ENCODE data around the gene OR2V1.
"Not testable (repeated sequence)": the region's sequence is repeated elsewhere in the genome, so short reads cannot be mapped to it uniquely, and the experiment has no call there.

OR2V1 gene

GRCh38 chr5:181160152-181160754 lies 29.3 kb upstream of the OR2V1 start:
- DNase-seq (ENCODE audit: low spot score): peak; percentile 41

- peak; percentile 87 for DNase-seq (ENCODE audit: low spot score)
Observed at GRCh38 chr5:181159286-181160151, 28.6 kb upstream of the OR2V1 start.

GRCh38 chr5:181158869-181159268 lies 27.9 kb upstream of the OR2V1 start:
- DNase-seq (ENCODE audit: low spot score): no peak

- DNase-seq (ENCODE audit: low spot score): no peak
Observed at GRCh38 chr5:181156758-181157157, 25.8 kb upstream of the OR2V1 start.

DNA sequence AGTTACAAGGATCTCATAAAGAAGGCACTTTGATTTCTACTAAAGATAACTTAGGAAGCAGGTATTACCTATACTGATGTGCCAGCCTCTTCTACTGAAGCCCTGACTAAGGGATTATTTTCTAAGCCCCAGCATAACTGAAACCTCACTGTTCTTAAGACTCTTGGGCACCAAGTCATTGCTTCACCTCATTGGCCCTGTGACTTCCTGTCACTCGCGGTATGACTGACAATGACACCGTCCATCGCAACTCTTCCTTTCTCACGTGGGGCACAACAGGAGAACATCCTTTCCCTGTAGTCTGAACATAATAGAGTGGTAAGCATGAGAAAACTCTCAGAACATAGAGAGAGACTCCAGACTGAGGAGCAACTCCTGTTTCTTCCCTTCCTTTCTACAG lies 22.8 kb upstream of the OR2V1 start:
- no peak for DNase-seq (ENCODE audit: low spot score)

GRCh38 chr5:181152406-181152805 lies 21.4 kb upstream of the OR2V1 start:
- DNase-seq (ENCODE audit: low spot score): no peak

- no peak for DNase-seq (ENCODE audit: low spot score)
Observed at GRCh38 chr5:181151146-181151545, 20.2 kb upstream of the OR2V1 start.

DNA sequence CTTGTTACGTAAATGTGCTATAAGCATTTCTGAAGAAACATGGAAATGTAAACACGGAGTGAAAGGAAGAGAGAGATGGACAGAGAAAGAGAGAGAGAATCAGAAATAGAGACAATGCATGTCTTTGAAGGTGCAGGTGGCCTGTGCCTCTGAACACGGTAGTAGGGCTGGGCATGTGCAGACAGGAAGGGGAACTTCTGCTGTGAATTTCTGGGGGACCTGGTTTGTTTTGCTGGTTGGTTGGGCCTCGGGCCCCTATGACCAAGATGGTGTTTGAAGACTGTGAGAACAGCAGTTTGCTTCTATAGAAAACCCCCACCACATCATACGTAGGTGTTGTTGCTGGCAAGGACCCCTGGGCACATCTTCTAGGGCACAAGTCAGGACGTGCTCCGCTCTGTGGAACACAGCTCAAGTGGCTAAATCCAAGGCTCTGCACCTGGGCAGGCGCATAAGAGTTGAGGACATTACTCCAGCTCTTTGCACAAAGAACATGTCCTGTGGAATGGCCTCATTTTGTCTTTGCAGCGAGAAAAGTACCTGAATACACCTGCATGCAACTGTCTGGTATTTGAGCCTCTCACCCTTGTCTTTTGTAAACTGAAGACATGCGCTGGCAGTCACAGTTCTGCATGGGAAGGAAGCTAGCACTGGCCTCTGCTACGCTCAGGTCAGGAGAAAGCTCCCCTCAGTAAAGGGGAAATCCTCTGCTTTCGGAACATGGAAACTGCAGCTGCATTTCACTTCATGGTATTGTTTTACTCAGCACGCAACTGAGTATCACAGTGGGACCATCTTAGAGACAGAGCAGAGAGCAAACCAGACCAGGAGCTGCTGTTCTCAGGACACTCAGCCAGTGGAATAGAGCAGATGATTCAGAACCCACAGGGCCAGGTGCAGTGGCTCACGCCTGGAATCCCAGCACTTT lies 19.1 kb upstream of the OR2V1 start:
- DNase-seq (ENCODE audit: low spot score): no peak

GRCh38 chr5:181149355-181149754 lies 18.4 kb upstream of the OR2V1 start:
- DNase-seq (ENCODE audit: low spot score): no peak

GRCh38 chr5:181146927-181147636 lies 16.1 kb upstream of the OR2V1 start, which contains the start of gene OR2V2:
Gene OR2V2 (plus strand): TSS chr5:181147586. CDS start chr5:181154943, 7,357 bp downstream.
- not testable (repeated sequence) for DNase-seq (ENCODE audit: low spot score)

DNA sequence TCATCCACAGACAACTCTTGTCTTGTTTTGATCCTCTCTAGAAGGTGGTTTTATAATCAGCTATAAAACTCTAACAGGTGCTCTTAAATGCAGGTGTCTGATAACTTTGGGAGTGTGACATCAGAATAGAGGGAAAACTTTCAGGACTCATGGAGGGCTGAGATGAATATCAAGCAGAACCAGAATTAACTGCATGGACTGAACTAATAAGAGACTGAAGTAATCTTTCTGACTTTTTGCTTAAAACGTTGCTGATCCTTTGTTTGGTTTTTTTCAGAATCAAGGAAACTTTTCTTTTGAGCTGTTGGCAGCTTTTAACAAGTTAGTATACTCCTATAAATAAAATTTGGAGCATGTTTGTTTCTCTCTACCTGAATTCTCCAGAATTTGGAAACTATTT lies 14.2 kb upstream of the OR2V1 start:
- DNase-seq (ENCODE audit: low spot score): no peak

DNA sequence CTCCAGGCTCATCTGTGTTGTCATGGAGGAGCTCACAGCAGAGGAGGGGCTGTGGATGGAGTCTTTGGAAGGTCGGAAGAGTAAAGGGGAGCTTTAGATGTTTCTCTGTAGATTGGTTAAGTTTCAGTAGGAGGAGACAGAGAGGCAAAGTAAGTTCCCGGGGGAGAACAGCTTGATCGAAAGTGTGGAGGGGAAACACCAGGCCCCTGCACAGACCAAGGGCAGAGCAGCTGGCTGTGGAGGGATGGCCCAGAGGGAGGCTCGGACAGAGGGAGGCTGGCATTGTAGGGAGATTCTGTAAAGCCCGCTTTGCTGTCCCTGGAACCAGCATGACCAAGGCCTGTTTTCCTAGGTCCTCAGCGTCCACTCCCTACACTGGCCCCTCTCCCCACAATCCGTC lies 11.1 kb upstream of the OR2V1 start:
- no peak for DNase-seq (ENCODE audit: low spot score)

- DNase-seq (ENCODE audit: low spot score): no peak
Observed at GRCh38 chr5:181140766-181141165, 9.8 kb upstream of the OR2V1 start.

- no peak for DNase-seq (ENCODE audit: low spot score)
Observed at GRCh38 chr5:181138258-181138657, 7.3 kb upstream of the OR2V1 start.

- no peak for DNase-seq (ENCODE audit: low spot score)
Observed at GRCh38 chr5:181136361-181136955, 5.5 kb upstream of the OR2V1 start.

DNA sequence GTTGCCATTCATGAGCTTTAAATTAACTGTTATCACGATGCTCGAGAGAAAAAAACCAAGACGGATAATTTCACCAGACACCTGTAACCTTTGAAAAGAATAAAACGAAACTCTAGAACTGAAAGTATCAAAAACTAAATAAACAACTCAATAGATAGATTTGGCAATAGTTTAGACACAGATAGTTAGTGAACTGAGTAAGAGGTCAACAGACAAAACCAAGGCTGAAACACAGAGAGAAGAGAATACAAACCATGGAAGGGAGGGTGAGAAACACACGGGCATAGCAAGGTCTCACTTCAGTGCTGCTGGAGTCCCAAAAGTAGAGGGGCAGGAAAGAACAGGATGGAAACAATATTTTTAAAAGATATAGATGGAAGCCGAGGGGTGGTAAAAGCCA lies 3.3 kb upstream of the OR2V1 start:
- DNase-seq (ENCODE audit: low spot score): no peak

GRCh38 chr5:181133610-181134231 lies 2.8 kb upstream of the OR2V1 start:
- DNase-seq (ENCODE audit: low spot score): peak; percentile 61

DNA sequence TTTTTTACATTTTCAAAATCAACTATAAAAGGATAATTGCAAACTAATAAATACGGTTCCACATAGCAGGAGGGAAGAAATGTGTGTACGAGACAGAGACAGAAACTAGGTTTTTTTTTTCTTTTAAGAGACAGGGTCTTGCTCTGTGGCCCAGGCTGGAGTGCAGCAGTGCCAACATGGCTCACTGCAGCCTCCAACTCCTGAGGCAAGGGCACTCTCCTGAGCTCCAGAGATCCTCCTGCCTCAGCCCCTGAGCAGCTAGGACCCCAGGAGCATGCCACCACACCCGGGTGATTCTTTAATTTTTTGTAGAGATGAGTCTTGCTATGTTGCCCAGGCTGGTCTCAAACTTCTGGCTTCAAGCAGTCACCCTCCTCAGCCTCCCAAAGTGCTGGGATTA lies 2.1 kb upstream of the OR2V1 start:
- no peak for DNase-seq (ENCODE audit: low spot score)

GRCh38 chr5:181131514-181131913 lies 545 bp upstream of the OR2V1 start:
- no peak for DNase-seq (ENCODE audit: low spot score)

- not testable (repeated sequence) for DNase-seq (ENCODE audit: low spot score)
Observed at GRCh38 chr5:181130081-181130480, 888 bp downstream of the OR2V1 start.

DNA sequence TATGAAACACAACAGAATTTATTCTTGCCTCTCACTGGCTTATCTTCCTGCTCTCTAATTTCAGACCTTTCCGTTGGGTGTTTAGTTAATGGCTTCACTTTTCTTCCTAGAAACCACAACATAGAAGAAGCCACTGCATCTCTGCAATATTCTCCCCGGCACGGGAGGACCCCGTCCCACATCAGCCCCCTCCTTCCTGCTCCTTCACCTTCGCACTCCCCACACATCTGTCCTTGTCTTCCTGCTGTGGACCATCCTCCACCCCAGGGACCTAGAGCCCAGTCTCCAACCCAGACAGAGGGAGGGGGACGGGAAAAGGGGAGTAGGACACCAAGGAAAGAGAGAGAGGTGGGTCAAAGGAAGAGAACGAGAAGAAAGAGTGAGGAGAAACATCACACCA lies 1.4 kb downstream of the OR2V1 start:
- DNase-seq (ENCODE audit: low spot score): no peak

Measured in hepatic stellate cell (primary cell).